ENCODE measurements around the gene TUBB. TPM values are rescaled to one million over a fixed set of nuclear protein-coding genes. Genes with fewer than 3 reads are reported as not detected.

TUBB gene
- total and polyA plus RNA-seq, 9 of the 15 experiments (the other 6 are each of a cell fraction or from before 2014, with no cell fraction given), result 971 to 2,870 (median 1,478) TPM

- TF ChIP-seq GMEB1 (CRISPR knock-in tag; IDR thresholded peaks at IDR 0.05) (peak; percentile 71), CHD7 (IDR thresholded peaks at IDR 0.05; ENCODE audit: low read depth, low read length) (peak; percentile 2), LCOR (CRISPR knock-in tag; IDR thresholded peaks at IDR 0.05) (peak; percentile 78), CTCFL (IDR thresholded peaks at IDR 0.05; ENCODE audit: borderline replicate concordance, insufficient read depth, low read depth, low read length, poor library complexity, severe bottlenecking) (peak; percentile 89), JUND (IDR thresholded peaks at IDR 0.05; ENCODE audit: borderline replicate concordance, low read depth, low read length) (peak; percentile 53; the same call in 1 of the 2 replicates), JUND (tag; IDR thresholded peaks at IDR 0.05; ENCODE audit: borderline replicate concordance, low read depth, low read length) (no peak), SLC30A9 (CRISPR knock-in tag; IDR thresholded peaks at IDR 0.05) (peak; percentile 37; the same call in 1 of the 2 replicates), SUPT5H (IDR thresholded peaks at IDR 0.05) (peak; percentile 78), EP300 (IDR thresholded peaks at IDR 0.05; ENCODE audit: low read length) (no peak), HSF4 (CRISPR knock-in tag; IDR thresholded peaks at IDR 0.05; ENCODE audit: borderline replicate concordance) (peak; percentile 67; the same call in 1 of the 2 replicates), KLF1 (tag; IDR thresholded peaks at IDR 0.05) (peak; percentile 68), ZNF41 (CRISPR knock-in tag; conservative IDR thresholded peaks at IDR 0.05) (peak; percentile 78; the same call in 1 of the 2 replicates)
Measured at GRCh38 chr6:30721198-30722024, 1.3 kb downstream of the TUBB start (continued).

Data from K562 (cell line).